Activated T-cell treated with anti-CD3 and anti-CD28 coated beads, Interleukin-2, amount 50 U/mL, for 24 hours (primary cell): Measurements from ENCODE around the gene DARS2.
"Not testable (repeated sequence)": the region's sequence is repeated elsewhere in the genome, so short reads cannot be mapped to it uniquely, and the experiment has no call there.

Source experiments
- DNase-seq: peaks from one replicate; pipeline ENCODE4 v3.0.0-alpha.2; 2020
- H3K27ac Mint-ChIP-seq: 2 replicates; pipeline ENCODE4 v1.8.0; 2020; ENCODE audit warnings: mild to moderate bottlenecking, mixed read lengths
- H3K27me3 Mint-ChIP-seq: 2 replicates; pipeline ENCODE4 v1.8.0; 2020; ENCODE audit warnings: mixed read lengths
- H3K36me3 Mint-ChIP-seq: 2 replicates; pipeline ENCODE4 v1.8.0; 2020; ENCODE audit warnings: low read depth, mixed read lengths
- H3K4me1 Mint-ChIP-seq: 2 replicates; pipeline ENCODE4 v1.8.0; 2020; ENCODE audit warnings: low read depth, mixed read lengths
- H3K4me3 Mint-ChIP-seq: 2 replicates; pipeline ENCODE4 v1.8.0; 2020; ENCODE audit warnings: mild to moderate bottlenecking, moderate library complexity, mixed read lengths
- H3K9me3 Mint-ChIP-seq: 2 replicates; pipeline ENCODE4 v1.8.0; 2020; ENCODE audit warnings: mixed read lengths

DARS2 gene

GRCh38 chr1:173866413-173867115 lies 42.1 kb downstream of the DARS2 start:
- Mint-ChIP-seq H3K36me3 (peaks cover 79% of the 10 kb centered on the region), H3K4me1 (peaks cover 63% of the 10 kb centered on the region), H3K9me3 (no peaks in the 10 kb centered on the region), H3K27me3 (no peaks in the 10 kb centered on the region), H3K27ac (peak overlapping the region; percentile 100), H3K4me3 (peak overlapping the region; percentile 97)
- DNase-seq = no peak

GRCh38 chr1:173867141-173867752 lies 42.8 kb downstream of the DARS2 start:
- no peak for DNase-seq
- peak overlapping the region; percentile 100 for H3K27ac Mint-ChIP-seq
- peaks cover 75% of the 10 kb centered on the region for H3K36me3 Mint-ChIP-seq
- no peaks in the 10 kb centered on the region for H3K27me3 Mint-ChIP-seq
- no peaks in the 10 kb centered on the region for H3K9me3 Mint-ChIP-seq
- H3K4me3 Mint-ChIP-seq = peak overlapping the region; percentile 97
- peaks cover 62% of the 10 kb centered on the region for H3K4me1 Mint-ChIP-seq

- H3K27ac Mint-ChIP-seq = peak within 1 kb of the TSS; percentile 100
- H3K27me3 Mint-ChIP-seq = no peaks in the 10 kb centered on the region
- H3K4me3 Mint-ChIP-seq = peak within 1 kb of the TSS; percentile 97
- peaks cover 63% of the 10 kb centered on the region for H3K4me1 Mint-ChIP-seq
- H3K9me3 Mint-ChIP-seq = no peaks in the 10 kb centered on the region
- DNase-seq = peak; percentile 99
- peaks cover 74% of the 10 kb centered on the region for H3K36me3 Mint-ChIP-seq
These were observed 43.3 kb downstream of the DARS2 start, which contains the start of gene GAS5 for GRCh38 chr1:173867753-173868265. Gene GAS5 (minus strand): TSS chr1:173867989.

GRCh38 chr1:173868266-173869020 lies 44.0 kb downstream of the DARS2 start, which contains the start of gene ZBTB37:
Gene ZBTB37 (plus strand): TSS chr1:173868380. CDS start chr1:173870226, 1,846 bp downstream.
- H3K27me3 Mint-ChIP-seq = no peaks in the 10 kb centered on the region
- no peaks in the 10 kb centered on the region for H3K9me3 Mint-ChIP-seq
- peak; percentile 96 for DNase-seq
- peak within 1 kb of the TSS; percentile 97 for H3K4me3 Mint-ChIP-seq
- H3K4me1 Mint-ChIP-seq = peaks cover 68% of the 10 kb centered on the region
- H3K27ac Mint-ChIP-seq = peak within 1 kb of the TSS; percentile 100
- H3K36me3 Mint-ChIP-seq = peaks cover 74% of the 10 kb centered on the region

DNA sequence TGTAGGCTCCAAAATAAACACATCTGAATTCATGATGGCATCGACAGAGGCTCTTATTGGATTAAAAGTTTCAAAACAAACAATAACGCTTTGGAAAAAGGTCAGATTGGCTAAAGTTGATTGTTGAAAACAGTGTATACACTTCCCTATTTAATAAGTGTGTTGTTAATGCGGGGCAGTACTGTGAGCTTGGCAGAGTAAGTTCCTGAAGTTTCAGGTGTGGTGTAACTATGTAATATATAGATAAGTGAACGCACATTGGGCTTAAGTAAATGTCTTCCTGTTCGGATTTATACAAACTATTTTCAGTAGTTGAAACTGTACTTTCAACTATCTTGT lies 44.5 kb downstream of the DARS2 start:
- peaks cover 74% of the 10 kb centered on the region for H3K36me3 Mint-ChIP-seq
- H3K27me3 Mint-ChIP-seq = no peaks in the 10 kb centered on the region
- peak overlapping the region; percentile 100 for H3K27ac Mint-ChIP-seq
- peak overlapping the region; percentile 97 for H3K4me3 Mint-ChIP-seq
- H3K4me1 Mint-ChIP-seq = peaks cover 63% of the 10 kb centered on the region
- DNase-seq = no peak
- H3K9me3 Mint-ChIP-seq = no peaks in the 10 kb centered on the region

DNA sequence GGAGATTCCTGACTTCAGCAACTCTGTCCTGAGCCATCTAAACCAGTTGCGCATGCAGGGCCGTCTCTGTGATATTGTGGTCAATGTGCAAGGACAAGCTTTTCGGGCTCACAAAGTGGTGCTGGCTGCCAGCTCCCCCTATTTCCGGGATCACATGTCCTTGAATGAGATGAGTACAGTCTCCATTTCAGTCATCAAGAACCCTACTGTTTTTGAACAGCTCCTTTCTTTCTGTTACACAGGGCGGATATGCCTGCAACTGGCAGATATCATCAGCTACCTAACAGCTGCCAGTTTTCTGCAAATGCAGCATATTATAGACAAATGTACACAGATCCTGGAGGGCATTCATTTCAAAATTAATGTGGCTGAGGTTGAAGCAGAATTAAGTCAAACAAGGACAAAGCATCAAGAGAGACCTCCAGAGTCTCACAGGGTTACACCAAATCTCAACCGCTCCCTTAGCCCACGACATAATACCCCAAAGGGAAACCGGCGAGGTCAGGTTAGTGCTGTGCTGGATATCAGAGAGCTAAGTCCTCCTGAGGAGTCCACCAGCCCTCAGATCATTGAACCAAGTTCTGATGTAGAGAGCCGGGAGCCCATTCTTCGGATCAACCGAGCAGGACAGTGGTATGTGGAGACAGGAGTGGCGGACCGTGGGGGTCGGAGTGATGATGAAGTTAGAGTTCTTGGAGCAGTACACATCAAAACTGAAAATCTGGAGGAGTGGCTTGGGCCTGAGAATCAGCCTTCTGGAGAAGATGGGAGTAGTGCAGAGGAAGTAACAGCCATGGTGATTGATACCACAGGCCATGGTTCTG lies 46.0 kb downstream of the DARS2 start:
- peaks cover 68% of the 10 kb centered on the region for H3K36me3 Mint-ChIP-seq
- H3K27me3 Mint-ChIP-seq = no peaks in the 10 kb centered on the region
- peak overlapping the region; percentile 80 for H3K27ac Mint-ChIP-seq
- peaks cover 53% of the 10 kb centered on the region for H3K4me1 Mint-ChIP-seq
- peak overlapping the region; percentile 97 for H3K4me3 Mint-ChIP-seq
- H3K9me3 Mint-ChIP-seq = no peaks in the 10 kb centered on the region
- no peak for DNase-seq

DNA sequence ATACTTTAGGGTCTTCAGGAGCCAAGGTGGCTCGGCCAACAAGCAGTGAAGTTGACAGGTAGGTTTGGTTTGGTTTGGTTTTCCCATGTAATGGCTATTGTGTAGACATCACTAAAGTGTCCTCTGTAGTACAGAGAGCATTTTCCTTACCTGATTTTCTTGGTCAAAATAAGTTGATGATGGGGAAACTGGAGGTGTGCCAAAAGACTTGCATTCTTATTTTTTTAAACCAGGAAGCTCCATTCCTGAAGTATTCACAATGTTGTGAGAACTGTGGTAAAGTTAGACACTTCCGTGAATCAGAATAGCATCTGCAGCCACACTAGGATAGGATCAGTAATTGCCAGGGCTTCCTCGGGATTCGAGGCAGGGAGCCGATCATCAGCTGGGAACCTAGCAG lies 46.6 kb downstream of the DARS2 start:
- H3K4me3 Mint-ChIP-seq = peak overlapping the region; percentile 97

DNA sequence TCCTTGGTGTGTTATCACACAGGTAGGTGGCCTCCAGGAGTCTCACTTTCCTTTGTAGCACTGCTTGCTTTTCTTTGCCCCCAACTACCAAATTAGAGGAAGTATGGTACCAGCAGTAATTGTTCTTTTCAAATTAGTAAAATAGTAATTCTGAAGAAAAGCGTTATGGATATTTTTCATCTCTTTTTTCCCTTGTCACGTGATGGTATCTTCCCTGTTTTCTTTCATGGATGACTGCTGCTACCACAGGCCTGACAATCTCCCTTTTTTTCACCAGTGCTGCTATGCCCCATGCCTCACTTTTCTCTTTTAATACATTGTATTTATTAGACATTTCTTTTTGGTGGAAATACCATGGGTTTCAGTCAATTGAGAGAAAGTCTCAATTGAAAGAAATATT lies 47.0 kb downstream of the DARS2 start:
- peak overlapping the region; percentile 26 for H3K4me3 Mint-ChIP-seq
- H3K36me3 Mint-ChIP-seq = peaks cover 68% of the 10 kb centered on the region
- peaks cover 47% of the 10 kb centered on the region for H3K4me1 Mint-ChIP-seq
- H3K9me3 Mint-ChIP-seq = no peaks in the 10 kb centered on the region
- no peak for DNase-seq
- H3K27me3 Mint-ChIP-seq = no peaks in the 10 kb centered on the region
- peak overlapping the region; percentile 79 for H3K27ac Mint-ChIP-seq

More for the DNA sequence above, 46.6 kb downstream of the DARS2 start:
- Mint-ChIP-seq H3K36me3 (peaks cover 68% of the 10 kb centered on the region), H3K27ac (peak overlapping the region; percentile 80), H3K27me3 (no peaks in the 10 kb centered on the region), H3K4me1 (peaks cover 49% of the 10 kb centered on the region), H3K9me3 (no peaks in the 10 kb centered on the region)
- DNase-seq = no peak

DNA sequence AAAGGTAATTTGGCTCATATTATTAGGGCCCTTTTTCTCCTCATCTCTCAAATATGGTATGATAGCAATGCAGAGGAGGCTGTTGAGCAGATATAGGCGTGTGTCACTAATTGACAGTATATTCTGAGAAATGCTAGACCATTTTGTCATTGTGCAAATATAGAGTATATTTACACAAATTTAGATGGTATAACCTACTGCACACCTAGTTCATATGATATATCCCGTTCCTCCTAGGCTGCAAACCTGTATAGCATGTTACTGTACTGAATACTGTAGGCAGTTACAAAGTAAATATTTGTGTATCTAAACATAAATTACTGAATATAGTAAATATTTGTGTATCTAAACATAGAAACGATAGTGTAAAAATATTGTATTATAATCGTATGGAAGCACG lies 52.3 kb downstream of the DARS2 start:
- H3K27ac Mint-ChIP-seq = no peak overlapping the region
- H3K27me3 Mint-ChIP-seq = no peaks in the 10 kb centered on the region
- H3K4me3 Mint-ChIP-seq = no peak overlapping the region
- H3K4me1 Mint-ChIP-seq = peaks cover 13% of the 10 kb centered on the region
- no peaks in the 10 kb centered on the region for H3K9me3 Mint-ChIP-seq
- peaks cover 82% of the 10 kb centered on the region for H3K36me3 Mint-ChIP-seq
- no peak for DNase-seq

DNA sequence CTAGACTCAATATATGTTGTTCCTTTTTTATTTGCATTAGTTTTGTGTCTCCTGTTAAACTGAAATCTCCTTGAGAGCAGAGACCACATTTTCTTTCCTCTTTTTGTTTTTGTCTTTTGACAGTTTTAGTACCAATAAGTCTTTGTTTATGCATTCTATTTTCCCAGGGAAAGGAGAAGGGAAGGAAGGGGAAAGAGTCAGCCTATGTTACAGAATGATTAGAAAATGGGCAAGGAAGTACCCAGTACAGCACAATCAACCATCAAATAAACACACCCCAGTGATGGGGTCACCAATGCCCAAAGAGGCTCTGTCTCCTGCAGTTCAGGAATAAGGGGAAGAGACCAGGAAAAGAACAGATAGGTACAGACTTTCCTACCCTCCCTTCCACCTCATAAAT lies 53.8 kb downstream of the DARS2 start:
- DNase-seq = no peak
- no peaks in the 10 kb centered on the region for H3K9me3 Mint-ChIP-seq
- peaks cover 7% of the 10 kb centered on the region for H3K4me1 Mint-ChIP-seq
- H3K27ac Mint-ChIP-seq = no peak overlapping the region
- peaks cover 75% of the 10 kb centered on the region for H3K36me3 Mint-ChIP-seq
- H3K27me3 Mint-ChIP-seq = no peaks in the 10 kb centered on the region
- no peak overlapping the region for H3K4me3 Mint-ChIP-seq

DNA sequence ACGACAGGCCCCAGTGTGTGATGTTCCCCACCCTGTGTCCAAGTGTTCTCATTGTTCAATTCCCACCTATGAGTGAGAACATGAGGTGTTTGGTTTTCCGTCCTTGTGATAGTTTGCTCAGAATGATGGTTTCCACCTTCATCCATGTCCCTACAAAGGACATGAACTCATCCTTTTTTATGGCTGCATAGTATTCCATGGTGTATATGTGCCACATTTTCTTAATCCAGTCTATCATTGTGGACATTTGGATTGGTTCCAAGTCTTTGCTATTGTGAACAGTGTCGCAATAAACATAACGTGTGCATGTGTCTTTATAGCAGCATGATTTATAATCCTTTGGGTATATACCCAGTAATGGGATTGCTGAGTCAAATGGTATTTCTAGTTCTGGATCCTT lies 56.6 kb downstream of the DARS2 start:
- H3K27ac Mint-ChIP-seq, H3K27me3 Mint-ChIP-seq, H3K9me3 Mint-ChIP-seq, H3K4me3 Mint-ChIP-seq, H3K4me1 Mint-ChIP-seq, DNase-seq: not testable (repeated sequence)
- peaks cover 69% of the 10 kb centered on the region for H3K36me3 Mint-ChIP-seq

DNA sequence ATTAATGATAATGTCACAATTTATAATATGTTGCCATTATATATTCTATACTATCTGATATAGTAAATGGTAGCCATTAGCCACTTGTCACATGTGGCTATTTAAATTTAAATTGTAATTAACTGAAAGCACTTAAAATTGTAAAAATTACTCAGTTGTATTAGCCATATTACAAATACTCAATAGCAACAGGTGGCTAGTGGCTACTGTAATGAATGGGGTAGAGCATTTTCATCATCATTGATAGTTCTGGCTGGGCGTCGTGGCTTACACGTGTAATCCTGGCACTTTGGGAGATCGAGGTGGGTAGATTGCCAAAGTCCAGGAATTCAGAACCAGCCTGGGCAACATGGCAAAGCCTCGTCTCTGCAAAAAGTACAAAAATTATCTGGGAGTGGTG lies 60.2 kb downstream of the DARS2 start:
- Mint-ChIP-seq H3K36me3 (peaks cover 67% of the 10 kb centered on the region), H3K27ac (no peak overlapping the region), H3K4me1 (peaks cover 22% of the 10 kb centered on the region), H3K9me3 (no peaks in the 10 kb centered on the region), H3K4me3 (no peak overlapping the region), H3K27me3 (no peaks in the 10 kb centered on the region)
- no peak for DNase-seq

DNA sequence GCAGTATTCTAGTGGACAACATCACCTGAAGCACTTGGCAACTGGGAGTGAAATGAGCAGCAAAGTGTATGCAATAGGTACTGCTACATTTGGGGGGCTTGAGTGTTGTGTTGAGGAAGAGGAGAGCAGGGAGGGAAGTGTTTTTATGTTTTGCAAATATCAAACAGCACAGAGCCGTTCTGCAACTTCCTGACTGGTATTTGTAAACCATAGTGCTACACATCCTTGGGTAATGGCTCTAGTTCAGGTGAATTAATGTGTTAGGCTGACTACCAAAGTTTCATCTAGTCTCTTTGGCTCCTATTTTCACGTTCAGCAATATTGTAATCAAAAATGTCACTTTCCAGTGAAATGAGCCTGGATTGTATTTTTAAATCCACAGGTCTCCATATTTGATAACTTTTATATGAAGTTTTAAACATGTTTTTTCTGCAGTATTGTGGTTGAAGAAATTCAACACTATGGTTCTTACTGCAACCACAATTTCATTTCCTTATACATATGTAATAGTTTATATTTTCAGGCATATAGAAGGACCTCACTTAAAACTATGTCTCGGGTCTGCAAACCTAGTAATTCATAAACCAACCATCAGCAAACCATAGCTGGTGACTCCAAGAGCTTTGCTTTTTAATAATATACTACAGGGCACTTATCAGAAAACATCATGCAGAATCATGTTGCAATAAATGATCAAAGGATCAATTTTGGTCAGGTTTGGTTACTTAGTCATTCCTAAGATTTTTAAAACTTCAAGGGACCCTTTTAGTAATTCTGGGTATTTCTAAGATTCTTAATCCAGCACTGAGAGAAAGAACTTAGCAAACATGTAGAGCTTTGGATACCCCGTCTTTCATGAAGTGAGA lies 62.5 kb downstream of the DARS2 start:
- Mint-ChIP-seq H3K4me3 (no peak overlapping the region), H3K4me1 (peaks cover 28% of the 10 kb centered on the region), H3K27me3 (no peaks in the 10 kb centered on the region), H3K27ac (peak overlapping the region; percentile 42), H3K36me3 (peaks cover 67% of the 10 kb centered on the region), H3K9me3 (no peaks in the 10 kb centered on the region)
- DNase-seq = no peak
